ENCODE data around the gene VWA1. TPM values are rescaled to one million over a fixed set of nuclear protein-coding genes. Genes with fewer than 3 reads are reported as not detected.
"Not testable (repeated sequence)": the region's sequence is repeated elsewhere in the genome, so short reads cannot be mapped to it uniquely, and the experiment has no call there.

The VWA1 gene
- total RNA-seq, 1 donor from 2014 or later: 58.7 TPM

DNA sequence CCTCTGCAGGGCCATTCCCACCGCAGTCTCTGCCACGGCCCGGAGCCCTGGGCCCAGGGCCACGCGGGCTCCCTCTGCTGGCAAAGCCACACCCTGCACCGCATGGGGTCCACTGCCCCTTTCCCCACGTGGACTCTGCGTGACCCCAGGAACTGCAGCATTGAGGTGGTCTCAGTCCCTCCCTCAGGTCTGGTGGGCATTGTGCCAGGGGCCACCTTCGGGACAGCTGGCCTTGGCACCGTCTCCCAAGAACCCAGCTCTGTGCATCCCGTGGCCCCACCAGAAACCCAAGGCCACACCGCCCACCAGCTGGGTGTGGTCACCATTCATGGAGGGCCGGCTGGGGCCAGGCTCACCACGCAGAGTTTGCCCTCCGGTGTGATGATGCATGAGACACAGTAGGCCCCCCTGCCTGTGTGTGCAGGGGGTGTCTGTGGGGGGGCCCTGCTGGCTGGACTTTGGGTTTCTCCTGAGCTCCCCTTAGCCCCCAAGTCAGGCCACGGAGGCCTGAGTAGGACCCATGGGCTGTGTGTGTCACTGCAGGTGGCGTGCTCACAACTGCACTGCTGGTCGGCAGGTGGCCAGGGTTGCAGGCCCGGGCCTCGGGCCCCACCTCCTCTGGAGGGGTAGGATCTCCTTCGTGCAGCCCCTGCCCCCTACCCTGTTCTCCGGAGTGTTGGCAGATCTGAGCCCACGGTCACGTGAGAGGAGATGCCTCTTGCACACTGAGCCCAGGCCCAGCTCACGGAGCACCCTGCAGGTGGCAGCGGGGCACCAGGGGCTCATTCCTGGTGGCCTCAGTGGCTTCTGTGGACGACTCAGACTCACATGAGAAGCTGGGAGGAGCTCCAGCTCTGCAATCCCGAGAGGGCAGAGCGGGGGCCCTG, 5.8 kb downstream of the VWA1 start:
- Histone ChIP-seq H3K4me3 (no peak overlapping the region), H3K27me3 (ENCODE audit: low read depth) (peaks cover 6% of the 10 kb centered on the region), H3K9me3 (no peaks in the 10 kb centered on the region), H3K4me1 (peaks cover 46% of the 10 kb centered on the region), H3K27ac (peak overlapping the region; percentile 33), H3K36me3 (no peaks in the 10 kb centered on the region)
- intact Hi-C loops (cut with DNase I): no loop called here
- peak; percentile 81 to 83 for ATAC-seq
- peak; percentile 73 for DNase-seq
- TF ChIP-seq, protein P1, sequence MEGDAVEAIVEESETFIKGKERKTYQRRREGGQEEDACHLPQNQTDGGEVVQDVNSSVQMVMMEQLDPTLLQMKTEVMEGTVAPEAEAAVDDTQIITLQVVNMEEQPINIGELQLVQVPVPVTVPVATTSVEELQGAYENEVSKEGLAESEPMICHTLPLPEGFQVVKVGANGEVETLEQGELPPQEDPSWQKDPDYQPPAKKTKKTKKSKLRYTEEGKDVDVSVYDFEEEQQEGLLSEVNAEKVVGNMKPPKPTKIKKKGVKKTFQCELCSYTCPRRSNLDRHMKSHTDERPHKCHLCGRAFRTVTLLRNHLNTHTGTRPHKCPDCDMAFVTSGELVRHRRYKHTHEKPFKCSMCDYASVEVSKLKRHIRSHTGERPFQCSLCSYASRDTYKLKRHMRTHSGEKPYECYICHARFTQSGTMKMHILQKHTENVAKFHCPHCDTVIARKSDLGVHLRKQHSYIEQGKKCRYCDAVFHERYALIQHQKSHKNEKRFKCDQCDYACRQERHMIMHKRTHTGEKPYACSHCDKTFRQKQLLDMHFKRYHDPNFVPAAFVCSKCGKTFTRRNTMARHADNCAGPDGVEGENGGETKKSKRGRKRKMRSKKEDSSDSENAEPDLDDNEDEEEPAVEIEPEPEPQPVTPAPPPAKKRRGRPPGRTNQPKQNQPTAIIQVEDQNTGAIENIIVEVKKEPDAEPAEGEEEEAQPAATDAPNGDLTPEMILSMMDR (IDR thresholded peaks at IDR 0.05): peak; percentile 84

GRCh38 chr1:1442069-1442770, 6.7 kb downstream of the VWA1 start:
- no peaks in the 10 kb centered on the region for H3K9me3 ChIP-seq
- ATAC-seq (peak; percentile 37 to 56), DNase-seq (no peak)
- H3K4me1 ChIP-seq: peaks cover 37% of the 10 kb centered on the region
- TF ChIP-seq, protein P1 (IDR thresholded peaks at IDR 0.05): no peak
- H3K36me3 ChIP-seq: no peaks in the 10 kb centered on the region
- H3K27ac ChIP-seq: no peak overlapping the region
- no peak overlapping the region for H3K4me3 ChIP-seq
- intact Hi-C loops (cut with DNase I): no loop called here
- no peaks in the 10 kb centered on the region for H3K27me3 ChIP-seq (ENCODE audit: low read depth)

DNA sequence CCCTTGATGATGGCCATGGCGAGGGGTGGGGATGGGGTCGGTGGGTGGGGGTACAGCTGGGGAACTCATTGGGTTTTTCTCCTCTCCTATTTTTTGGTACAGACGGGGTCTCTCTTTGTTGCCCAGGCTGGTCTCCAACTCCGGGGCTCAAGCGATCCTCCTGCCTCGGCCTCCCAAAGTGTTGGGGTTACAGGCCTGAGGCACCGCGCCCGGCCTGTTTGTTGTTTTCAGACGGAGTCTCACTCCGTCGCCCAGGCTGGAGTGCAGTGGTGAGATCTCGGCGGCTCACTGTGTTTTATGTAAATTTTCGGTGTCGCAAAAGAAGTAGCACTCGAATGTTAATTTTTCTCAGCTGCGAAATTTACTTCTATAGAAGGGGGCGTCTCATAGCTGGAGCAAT, 11.1 kb downstream of the VWA1 start:
- intact Hi-C loops (cut with DNase I); H3K9me3 ChIP-seq; H3K27me3 ChIP-seq (ENCODE audit: low read depth); H3K36me3 ChIP-seq; DNase-seq; H3K27ac ChIP-seq; ATAC-seq; H3K4me3 ChIP-seq; H3K4me1 ChIP-seq: not testable (repeated sequence)

DNA sequence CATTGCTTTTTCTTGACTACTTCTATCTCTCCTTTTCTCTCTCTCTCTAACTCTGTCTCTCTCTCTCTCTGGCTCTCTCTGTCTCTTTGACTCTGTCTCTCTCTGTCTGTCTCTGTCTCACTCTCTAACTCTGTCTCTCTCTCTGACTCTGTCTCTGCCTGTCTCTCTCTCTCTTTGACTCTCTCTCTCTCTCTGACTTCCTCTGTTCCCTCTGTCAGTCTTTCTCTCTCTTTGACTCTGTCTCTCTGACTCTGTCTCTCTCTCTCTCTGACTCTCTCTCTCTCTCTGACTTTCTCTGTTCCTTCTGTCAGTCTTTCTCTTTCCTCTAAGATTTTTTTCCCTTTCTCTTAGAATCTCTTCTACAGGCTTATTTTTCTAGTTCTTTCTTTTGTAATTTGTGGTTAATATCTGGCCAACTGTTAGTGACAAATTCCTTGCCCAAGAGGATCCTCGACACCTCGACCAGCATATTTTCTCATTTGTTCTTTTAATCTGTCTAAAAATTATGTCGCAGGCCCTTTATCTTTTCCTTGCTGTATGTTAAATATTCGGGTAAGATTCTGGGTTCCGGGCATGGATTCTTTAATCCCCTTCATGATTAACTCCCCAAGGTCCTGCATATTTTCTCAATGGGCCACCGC, 13.7 kb downstream of the VWA1 start, which contains the start of gene ATAD3C:
Gene ATAD3C (plus strand): TSS at position 591 of the 641 bp plus-strand sequence. CDS start 995 bp downstream, outside the sequence.
- Histone ChIP-seq H3K36me3 (no peaks in the 10 kb centered on the region), H3K27ac (no peak within 1 kb of the TSS), H3K4me3 (no peak within 1 kb of the TSS), H3K9me3 (no peaks in the 10 kb centered on the region), H3K4me1 (no peaks in the 10 kb centered on the region), H3K27me3 (ENCODE audit: low read depth) (no peaks in the 10 kb centered on the region)
- ATAC-seq (no peak), DNase-seq (no peak)
- intact Hi-C loops (cut with DNase I): no loop called here
- TF ChIP-seq, protein P1 (IDR thresholded peaks at IDR 0.05): no peak

- H3K27ac ChIP-seq; DNase-seq; H3K4me3 ChIP-seq; intact Hi-C loops (cut with DNase I); H3K27me3 ChIP-seq (ENCODE audit: low read depth); H3K9me3 ChIP-seq; ATAC-seq; H3K36me3 ChIP-seq; H3K4me1 ChIP-seq: not testable (repeated sequence)
Observed at GRCh38 chr1:1450616-1451015, 15.1 kb downstream of the VWA1 start.

- no peak overlapping the region for H3K27ac ChIP-seq
- H3K27me3 ChIP-seq (ENCODE audit: low read depth): no peaks in the 10 kb centered on the region
- intact Hi-C loops (cut with DNase I): no loop called here
- no peaks in the 10 kb centered on the region for H3K9me3 ChIP-seq
- TF ChIP-seq, protein P1 (IDR thresholded peaks at IDR 0.05): no peak
- DNase-seq (no peak), ATAC-seq (no peak)
- H3K36me3 ChIP-seq: no peaks in the 10 kb centered on the region
- H3K4me3 ChIP-seq: no peak overlapping the region
- no peaks in the 10 kb centered on the region for H3K4me1 ChIP-seq
Observed at GRCh38 chr1:1451696-1452364, 16.3 kb downstream of the VWA1 start.

DNA sequence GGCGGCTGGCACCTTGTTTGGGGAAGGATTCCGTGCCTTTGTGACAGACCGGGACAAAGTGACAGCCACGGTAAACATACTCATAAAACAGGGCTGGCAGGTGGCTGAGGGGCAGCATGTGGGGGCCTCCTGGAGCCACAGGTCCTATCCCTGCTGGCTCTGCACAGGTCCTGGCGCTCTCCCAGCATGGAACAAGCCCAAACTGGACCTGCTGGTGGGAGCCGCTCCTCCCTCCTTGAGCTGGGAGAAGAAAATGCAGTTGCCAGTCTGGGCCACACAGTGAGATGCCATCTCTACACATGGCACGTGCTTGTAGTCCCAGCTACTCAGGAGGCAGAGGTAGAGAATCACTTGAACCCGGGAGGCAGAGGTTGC, 16.9 kb downstream of the VWA1 start:
- H3K9me3 ChIP-seq; ATAC-seq; H3K27me3 ChIP-seq (ENCODE audit: low read depth); H3K4me3 ChIP-seq; DNase-seq; H3K27ac ChIP-seq; H3K4me1 ChIP-seq; intact Hi-C loops (cut with DNase I); H3K36me3 ChIP-seq: not testable (repeated sequence)

Data from lower lobe of right lung (tissue), 2 donors.